Left kidney (tissue), 8 donors: ENCODE data around the gene ATP1A1. TPM values are rescaled to one million over a fixed set of nuclear protein-coding genes. Genes with fewer than 3 reads are reported as not detected.

ENCODE experiments used
- DNase-seq: peaks from one replicate; pipeline ENCODE4 v3.0.0-alpha.2; 2013
- long read RNA-seq, 8 donors: transcript quantifications; one replicate each; lab custom pipeline, GENCODE V29; 2026
- polyA plus RNA-seq: library from polyadenylated mRNA; unstranded; fragments of 120-200 nt; gene quantifications from one replicate; pipeline ENCODE4 v1.2.1, GENCODE V29; 2013; ENCODE audit not compliant: insufficient read length

The ATP1A1 gene
- 864 TPM for polyA plus RNA-seq
- long read RNA-seq, donor 1, transcript ATP1A1-201 (23 exons, 3,654 nt), result major isoform, 162 of 518 reads
- long read RNA-seq, donor 1, partial matches to known transcripts, result 334 of 518 reads
- long read RNA-seq, donor 1, other reads (novel, unspliced or antisense), result 17 of 518 reads
- long read RNA-seq, donor 2, transcript ATP1A1-201 (23 exons, 3,654 nt), result major isoform, 130 of 321 reads
- long read RNA-seq, donor 2, partial matches to known transcripts, result 186 of 321 reads
- long read RNA-seq, donor 2, other reads (novel, unspliced or antisense), result 0 of 321 reads
- long read RNA-seq, donor 3, transcript ATP1A1-201 (23 exons, 3,654 nt), result major isoform, 82 of 297 reads
- long read RNA-seq, donor 3, partial matches to known transcripts, result 212 of 297 reads
- long read RNA-seq, donor 3, other reads (novel, unspliced or antisense), result 0 of 297 reads
- long read RNA-seq, donor 4, partial matches to known transcripts, result 51 of 51 reads
- long read RNA-seq, donor 4, other reads (novel, unspliced or antisense), result 0 of 51 reads
- long read RNA-seq, donor 5, transcript ATP1A1-201 (23 exons, 3,654 nt), result major isoform, 200 of 598 reads
- long read RNA-seq, donor 5, partial matches to known transcripts, result 380 of 598 reads
- long read RNA-seq, donor 5, other reads (novel, unspliced or antisense), result 12 of 598 reads
- long read RNA-seq, donor 6, transcript ATP1A1-201 (23 exons, 3,654 nt), result major isoform, 115 of 355 reads
- long read RNA-seq, donor 6, partial matches to known transcripts, result 239 of 355 reads
- long read RNA-seq, donor 6, other reads (novel, unspliced or antisense), result 0 of 355 reads
- long read RNA-seq, donor 7, transcript ATP1A1-208 (3 exons, 1,728 nt), result minor isoform, 9 of 614 reads
- long read RNA-seq, donor 7, transcript ATP1A1-201 (23 exons, 3,654 nt), result major isoform, 229 of 614 reads
- long read RNA-seq, donor 7, partial matches to known transcripts, result 346 of 614 reads
- long read RNA-seq, donor 7, other reads (novel, unspliced or antisense), result 27 of 614 reads
- long read RNA-seq, donor 8, transcript ATP1A1-201 (23 exons, 3,654 nt), result major isoform, 65 of 186 reads
- long read RNA-seq, donor 8, partial matches to known transcripts, result 116 of 186 reads
- long read RNA-seq, donor 8, other reads (novel, unspliced or antisense), result 0 of 186 reads

DNA sequence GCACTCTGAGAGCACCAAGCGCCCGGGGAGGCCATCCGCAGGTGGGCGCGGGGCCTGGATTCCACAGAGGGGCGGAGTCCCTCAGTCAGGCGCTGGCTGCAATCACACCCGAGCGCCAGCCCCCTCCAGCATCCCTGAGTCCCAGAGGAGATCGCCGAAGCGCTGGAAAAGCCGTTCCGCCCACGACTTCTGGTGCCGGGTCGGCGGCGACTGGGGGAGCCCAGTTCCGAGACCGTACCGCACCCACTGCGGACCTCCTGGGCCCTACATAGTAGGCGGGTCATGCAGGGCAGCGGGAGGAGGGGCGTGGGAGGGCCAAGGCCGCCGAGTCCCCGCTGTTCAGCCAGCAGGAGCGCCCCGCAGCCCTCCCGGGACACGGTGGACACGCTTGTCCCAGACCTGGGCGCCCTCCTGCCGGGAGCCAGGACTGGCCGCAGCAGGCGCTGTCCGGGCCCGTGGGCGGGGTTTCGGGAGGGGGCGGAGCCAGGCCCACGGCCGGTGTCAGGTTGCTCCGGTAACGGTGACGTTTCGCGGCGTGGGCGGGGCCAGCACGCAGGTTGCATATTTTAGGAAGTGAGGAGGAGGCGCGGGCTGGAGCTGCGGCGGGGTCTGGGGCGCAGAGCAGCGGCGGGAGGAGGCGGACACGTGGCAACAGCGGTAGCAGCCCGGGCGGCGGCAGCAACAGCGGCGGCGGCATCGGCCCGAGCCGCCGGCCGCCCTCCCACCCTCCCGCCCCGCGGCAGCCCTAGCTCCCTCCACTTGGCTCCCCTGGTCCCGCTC, at the start of gene ATP1A1:
ATP1A1 (plus strand) TSS at position 594 of the 780 bp plus-strand sequence. CDS start 268 bp downstream, outside the sequence.
- peak; percentile 93 for DNase-seq

DNA sequence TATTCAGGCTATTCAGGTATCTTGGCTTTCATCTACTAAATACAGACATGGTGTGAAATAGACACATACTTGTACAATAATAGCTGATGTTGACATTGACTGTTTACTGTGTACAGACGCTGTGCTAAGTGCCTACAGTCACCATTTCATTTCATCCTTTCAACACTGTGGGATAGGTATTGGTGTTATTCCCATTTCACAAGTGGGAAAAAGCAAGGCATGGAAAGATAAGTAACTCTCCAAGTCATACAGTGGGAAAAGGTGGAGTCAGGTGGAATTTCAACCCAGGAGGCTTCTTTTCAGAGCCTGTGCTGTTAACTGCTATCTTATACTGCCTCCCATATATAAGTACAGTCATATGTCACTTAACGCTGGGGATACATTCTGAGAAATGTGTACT, 49.6 kb upstream of the ATP1A1 start:
- DNase-seq, result no peak

DNA sequence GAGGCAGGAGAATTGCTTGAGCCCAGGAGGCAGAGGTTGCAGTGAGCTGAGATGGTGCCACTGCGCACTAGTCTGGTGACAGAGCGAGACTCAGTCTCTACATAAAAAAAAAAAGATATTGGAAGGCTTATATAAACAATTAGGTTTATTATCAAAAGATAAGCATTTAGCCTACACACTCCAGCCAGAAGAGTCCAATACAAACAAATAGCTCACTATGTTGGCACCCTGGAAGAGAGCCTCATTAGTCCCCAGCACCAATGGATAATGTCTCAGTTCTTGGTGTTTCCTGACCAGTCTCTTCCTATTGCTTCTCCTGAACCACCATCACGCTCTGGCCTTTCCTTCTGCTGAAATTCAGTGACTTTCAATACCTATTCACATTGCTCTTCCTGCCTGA, 48.6 kb upstream of the ATP1A1 start:
- DNase-seq, result no peak

DNA sequence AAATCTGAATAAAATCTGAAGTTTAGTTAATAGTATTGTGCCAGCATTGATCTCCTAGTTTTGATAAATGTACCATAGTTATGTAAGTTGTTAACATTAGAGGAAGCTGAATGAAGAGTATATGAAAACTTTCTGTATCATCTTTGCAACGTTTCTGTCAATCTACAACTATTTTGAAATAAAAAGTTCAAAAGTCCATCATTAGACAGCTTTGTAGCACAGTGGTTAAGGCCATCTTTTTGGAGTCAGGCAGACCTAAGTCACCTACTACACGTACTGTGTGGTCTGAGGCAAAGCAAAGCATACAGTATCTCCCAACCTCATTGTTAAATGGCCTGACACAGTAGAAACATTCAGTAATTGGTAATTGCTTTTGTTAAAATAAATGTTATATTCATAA, 47.9 kb upstream of the ATP1A1 start:
- DNase-seq, result no peak

DNA sequence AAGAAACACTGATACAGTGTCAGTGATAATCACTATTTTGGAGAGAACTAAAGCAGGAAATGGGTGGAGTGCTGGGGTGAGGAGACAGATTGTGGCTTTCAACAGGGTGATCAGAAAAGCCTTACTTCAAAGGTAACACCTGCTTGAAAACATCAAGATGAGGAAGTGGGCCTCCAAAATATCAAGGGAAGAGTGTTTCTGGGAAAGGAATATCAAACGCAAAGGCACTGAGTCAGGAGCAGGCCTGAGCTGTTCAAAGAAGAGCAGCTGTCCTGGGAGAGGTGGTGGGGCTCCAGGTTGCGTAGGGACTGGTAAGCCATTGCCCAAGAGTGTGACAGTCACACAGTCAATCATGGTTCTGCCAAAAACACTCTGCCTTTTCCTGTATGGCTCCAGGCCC, 47.1 kb upstream of the ATP1A1 start:
- no peak for DNase-seq

DNA sequence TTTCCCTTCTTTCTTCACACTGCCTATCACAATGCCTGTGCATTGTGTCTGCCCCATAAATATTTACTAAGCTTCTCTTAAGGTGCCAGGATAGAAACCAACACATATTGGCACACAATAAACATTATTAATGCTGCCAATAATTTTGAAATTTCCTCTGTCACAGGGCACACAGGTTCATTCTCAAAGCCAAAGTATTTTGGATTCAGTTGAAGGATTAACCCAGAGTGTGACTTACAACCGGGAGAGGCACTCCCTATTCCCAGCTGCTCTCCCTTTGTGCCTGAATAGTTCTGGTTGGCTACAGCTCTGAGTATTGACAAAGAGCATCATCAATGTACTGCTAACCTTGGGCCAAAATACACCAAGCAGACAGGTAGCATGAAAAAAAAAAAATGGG, 46.6 kb upstream of the ATP1A1 start:
- DNase-seq, result no peak

DNA sequence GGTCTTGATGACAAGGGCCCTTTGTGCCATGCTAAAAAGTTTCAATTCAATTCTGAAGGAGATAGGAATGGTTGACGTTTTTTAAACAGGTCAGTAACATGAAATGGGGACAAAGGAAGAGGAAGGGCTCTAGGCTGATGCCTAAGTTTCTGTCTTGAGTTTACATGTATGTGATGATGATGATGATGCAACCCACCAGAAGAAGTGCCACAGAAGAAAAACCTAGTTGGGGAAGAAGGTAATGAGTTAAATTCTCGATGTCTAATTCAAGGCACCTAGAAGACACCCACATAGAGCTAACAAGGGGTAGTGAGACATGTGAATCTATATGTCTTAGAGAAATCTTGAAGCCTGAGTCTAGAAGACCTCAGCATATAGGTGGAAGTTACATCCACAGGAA, 44.4 kb upstream of the ATP1A1 start:
- no peak for DNase-seq

DNA sequence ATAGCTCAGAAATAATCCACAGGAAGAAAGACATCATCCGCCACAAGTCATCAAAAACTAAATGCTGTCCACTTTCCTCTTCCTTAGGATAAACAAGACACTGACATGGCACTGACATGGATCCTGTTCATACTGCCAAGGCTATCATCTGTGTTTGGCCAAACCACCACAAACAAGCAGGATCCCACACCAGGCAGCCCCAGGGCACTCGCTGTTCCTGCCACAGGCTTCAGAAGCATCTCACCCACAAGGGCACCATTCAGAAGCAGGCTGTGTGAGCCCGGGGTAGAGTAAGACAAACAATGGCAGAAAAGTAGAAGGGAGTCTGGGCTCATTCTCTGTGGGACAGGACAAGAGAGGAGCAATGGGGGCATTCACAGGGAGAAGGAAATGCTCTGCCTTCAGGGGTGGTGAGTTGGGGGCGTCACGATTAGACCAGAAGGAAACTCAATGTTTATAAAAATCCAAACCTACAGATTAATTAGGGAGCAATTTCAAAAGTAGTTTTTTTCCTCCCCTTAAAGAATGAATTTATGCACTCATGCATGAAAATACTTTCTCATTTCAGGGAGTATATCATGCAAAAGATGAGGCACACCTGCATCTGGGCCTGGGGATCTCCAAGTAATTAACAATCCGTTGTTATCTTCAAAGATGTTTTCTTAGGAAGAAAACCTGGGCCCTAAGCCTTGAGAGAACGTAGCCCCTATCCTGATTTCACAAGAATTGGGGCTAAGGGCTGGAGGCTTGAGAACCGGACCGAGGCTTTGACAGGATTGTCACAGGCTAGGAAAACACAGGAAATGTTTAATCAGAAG, 43.3 kb upstream of the ATP1A1 start:
- DNase-seq, result no peak

DNA sequence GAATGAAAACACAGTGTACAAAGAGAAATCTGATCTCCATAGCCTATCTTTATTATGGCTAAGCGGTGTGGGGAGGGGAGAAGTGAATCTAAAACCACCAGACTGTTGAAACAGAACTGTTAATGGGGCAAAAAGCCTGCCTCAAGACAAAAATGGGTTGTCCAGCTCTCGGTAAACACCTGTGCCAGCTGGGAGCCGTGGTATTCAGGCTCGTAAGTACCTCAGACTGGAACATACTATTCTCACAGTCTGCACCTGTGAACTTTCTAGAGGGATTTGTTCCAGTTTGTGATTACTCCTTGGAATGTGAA, 42.7 kb upstream of the ATP1A1 start:
- DNase-seq, result peak; percentile 49

DNA sequence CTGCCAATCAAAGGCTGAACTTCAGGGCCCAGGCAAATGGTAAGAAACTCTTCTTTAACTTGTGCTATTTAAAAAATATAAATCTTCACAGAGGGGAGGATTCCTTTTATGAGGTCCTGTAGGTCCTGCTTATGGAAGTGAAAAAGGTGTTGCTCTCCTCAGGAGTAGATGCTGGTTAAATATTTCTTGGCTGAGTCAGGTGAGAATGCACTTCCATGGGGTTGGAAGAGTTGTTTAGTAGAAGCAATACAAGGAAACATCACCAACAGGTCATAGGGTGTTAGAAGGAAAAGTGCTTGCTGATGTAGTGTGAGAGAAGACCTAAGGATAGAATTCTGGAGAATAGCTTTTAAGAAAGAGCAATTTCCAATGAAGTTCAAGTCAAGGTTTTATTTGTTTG, 42.2 kb upstream of the ATP1A1 start:
- no peak for DNase-seq

DNA sequence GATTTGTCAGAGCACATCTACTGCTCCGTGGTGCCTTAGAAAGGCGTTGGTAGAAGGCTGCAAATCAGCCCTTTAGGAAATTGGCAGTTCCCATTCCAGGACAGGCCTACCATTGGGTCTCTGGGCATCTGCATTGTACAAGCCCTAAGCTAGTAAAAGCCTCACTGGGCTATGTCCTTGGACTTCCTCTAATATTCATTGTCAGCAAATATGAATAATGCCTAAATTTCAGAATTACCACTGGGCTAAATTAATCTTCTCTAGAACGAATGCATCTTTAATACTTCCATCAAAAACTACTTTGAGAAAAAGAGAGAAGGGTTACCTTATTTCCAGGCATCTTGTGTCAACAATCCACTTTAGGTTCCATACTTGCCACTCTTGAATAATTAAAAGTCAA, 41.5 kb upstream of the ATP1A1 start:
- DNase-seq, result no peak

DNA sequence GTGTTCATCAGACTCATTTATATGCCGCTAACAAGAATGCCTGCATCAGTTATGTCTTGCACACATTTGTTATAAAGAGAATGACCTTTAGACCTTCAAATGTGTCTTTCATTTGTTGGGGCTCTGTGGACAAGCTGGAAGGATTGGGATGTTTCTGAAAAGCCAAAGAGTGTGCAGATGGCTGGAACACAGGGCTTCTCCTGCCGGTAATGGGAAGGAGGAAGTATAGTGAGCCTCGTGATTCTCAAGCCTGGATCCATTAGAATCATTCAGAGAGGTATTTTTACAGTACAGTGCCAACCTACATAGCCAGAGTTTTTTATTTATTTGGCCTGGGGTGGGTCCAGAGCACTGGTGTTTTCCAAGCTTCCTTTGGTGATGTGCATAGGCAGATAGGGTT, 40.6 kb upstream of the ATP1A1 start:
- no peak for DNase-seq

DNA sequence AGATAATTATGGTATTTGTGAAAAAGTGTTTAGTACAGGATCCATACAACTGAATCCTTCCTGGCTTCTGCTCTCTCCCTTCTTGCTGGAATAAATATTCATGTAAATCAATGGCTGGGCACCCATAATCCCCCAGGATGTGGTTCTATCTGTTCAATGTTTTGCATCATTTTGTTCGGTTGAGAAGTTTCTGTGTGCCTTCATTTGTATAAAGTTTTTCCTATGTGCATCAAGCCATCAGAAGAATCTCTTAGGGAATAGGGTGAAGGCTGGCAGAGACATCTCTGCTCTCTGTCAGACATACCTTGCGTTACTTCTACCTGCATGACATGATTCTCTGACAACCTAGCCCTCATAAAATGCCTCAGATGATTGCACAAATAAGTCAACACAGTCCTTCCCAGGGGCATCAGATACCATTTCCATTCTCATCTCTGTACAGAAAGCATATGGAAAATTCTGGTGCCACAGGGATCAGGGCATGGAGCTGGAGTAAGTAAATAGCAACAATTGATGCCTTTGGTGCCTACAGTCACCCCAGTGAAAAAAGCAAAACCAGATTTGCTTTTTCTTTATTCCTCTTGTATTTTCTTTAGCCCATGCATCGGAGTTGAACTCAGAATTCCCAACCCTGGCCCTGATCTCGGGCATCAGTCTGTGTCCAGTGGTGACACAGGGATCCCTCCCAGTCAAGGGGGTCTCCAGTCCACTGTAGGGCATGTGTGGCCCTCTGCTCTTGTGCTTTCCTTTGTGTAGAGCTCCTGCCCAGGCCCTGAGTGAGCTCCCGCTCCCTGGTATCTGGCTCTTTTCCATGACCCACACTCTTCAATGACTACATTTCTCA, 39.7 kb upstream of the ATP1A1 start:
- DNase-seq, result no peak

DNA sequence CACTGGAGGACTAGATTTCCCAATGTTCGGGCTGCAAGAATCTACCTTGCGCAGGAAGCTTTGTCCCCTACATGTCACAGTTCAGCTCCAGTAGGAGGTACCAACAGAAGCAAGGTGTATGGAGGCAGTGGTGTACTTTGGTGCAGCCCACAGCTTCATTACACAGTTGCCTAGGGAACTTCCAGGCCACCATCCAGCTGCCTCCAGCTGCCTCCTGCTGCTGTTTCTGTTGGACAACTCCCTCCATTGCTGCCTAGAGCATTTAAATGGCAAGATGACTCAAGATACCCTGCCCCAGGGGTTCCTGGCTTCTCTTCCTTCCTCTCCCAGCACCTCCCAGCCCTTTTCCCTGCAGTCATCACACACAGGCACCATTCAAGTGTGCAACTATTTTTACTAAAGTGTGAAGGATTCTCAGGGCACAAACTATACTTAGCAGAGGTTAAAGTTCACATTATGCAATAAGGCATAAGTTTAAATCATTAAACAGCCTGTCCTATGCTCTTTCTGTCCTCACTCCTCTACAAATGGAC, 39.0 kb upstream of the ATP1A1 start:
- no peak for DNase-seq

DNA sequence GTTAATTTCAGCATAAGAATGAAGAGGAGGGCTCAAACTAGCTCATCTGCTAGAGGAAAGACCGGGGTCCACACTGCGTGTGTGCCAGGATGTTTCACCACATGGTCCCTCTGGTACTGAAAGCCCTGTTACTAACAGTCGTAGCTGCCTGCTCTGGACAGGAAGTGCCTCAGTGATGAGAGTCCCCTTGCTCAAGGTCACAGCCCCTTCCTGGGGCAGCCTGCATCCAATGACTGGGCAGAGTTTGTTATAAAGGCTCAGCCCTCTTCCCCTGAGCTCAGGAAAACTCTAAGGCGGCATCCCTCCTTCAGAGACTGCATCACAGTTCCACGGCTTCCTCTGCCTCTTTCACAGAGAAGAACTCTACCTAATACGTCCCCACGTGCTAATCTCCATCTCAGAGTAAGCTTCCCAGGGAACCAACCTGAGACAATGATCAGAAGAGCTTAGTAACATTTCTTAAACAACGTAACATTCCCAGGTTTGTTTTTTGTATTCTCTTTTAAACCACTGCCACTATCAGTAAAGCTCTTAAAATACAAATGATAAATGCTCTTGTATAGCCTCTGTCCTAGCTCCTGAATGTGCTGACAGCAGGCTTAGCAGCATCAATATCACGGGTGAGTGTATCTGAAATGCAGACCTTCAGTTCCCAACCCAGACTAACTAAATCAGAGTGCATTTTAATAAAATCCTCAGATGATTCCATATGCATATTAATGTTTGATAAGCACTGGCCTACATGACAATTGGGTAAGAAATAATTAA, 38.0 kb upstream of the ATP1A1 start:
- no peak for DNase-seq

DNA sequence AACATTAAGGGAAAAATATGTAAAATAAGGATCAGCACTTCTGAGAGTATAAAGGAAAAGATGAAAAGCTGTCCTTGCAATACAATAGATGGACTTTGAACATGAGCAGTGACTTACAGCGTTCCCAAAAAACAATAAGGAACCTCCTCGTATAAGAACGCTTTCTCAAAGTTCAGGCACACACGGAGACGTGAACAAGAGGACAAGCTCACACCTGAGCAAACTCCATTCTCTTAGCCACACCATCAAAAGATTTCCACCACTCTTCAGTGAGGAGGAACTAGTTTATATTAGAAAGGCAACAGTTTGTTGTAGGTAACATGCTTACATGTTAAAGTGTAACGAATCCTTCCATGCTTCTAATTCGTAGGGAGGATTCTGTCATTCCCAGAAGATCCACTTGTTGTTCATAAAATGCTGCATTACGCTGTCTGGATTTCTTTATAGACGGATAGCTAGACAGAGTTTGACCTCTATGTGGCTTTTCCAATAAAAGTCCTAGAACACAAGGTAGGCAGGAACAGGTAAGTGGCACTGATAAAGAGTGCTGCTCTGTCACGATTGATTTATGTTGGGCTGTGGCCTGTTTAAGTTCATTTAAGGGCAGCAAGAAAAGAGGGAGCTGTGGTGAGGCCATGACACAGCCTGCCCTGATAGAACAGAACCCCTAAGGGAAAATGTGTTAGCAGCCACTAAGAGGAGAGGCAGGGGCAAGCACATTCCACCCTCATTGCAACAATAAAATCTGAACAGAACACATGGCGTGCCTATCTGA, 37.0 kb upstream of the ATP1A1 start:
- no peak for DNase-seq

DNA sequence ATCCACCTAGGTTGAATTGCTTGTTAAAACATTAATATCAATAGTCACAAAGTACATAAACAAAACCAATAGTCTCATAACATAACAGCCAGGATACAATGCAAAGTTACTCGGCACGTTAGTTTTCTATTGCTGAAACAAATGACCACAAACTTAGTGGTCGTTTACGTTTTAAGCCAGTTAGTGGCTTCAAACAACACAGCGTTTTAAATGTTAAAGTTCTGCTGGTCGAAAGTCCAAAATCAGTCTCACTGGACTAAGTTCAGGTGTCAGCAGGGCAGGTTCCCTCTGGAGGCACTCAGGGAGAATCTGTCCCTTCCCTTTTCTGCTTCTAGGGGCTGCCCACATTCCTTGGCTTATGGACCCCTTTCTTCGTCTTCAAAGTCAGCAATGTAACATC, 35.6 kb upstream of the ATP1A1 start:
- no peak for DNase-seq

DNA sequence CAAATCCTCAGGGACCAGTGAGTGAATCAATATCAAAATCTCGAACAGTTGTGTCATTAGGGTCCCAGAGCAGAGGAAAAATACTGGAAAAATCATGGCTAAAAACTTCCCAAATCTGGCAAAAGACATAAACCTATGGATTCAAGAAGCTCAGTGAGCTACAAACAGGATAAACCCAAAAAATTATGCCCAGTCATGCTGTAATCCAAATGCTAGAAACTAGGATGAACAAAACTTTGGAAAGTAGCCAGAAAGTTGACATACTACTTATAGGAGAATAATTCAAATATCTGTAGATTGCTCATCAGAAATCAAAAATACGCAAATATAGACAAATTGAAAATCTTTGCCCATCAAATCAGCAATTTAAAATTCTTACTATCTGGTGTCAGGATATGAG, 34.6 kb upstream of the ATP1A1 start:
- no peak for DNase-seq
